ENCODE results near the gene HAND2.

Gene HAND2

GRCh38 chr4:173519111-173520101 lies 10.6 kb downstream of the HAND2 start:
- DNase-seq: peak; percentile 36

- DNase-seq: peak; percentile 38
These were observed 11.5 kb downstream of the HAND2 start for GRCh38 chr4:173518425-173519102.

GRCh38 chr4:173517781-173518424 lies 12.1 kb downstream of the HAND2 start:
- peak; percentile 25 for DNase-seq

GRCh38 chr4:173516621-173517524 lies 13.2 kb downstream of the HAND2 start:
- DNase-seq: no peak

- DNase-seq: no peak
These were observed 14.6 kb downstream of the HAND2 start for GRCh38 chr4:173515458-173515857.

- no peak for DNase-seq
These were observed 15.3 kb downstream of the HAND2 start for GRCh38 chr4:173514641-173515217.

GRCh38 chr4:173513651-173514050 lies 16.4 kb downstream of the HAND2 start:
- DNase-seq: no peak

- DNase-seq: no peak
These were observed 18.2 kb downstream of the HAND2 start for GRCh38 chr4:173511787-173512361.

GRCh38 chr4:173509036-173510001 lies 20.7 kb downstream of the HAND2 start:
- DNase-seq: peak; percentile 68

- DNase-seq: no peak
These were observed 21.5 kb downstream of the HAND2 start for GRCh38 chr4:173508386-173509035.

- no peak for DNase-seq
These were observed 22.3 kb downstream of the HAND2 start for GRCh38 chr4:173507471-173508385.

- no peak for DNase-seq
These were observed 23.3 kb downstream of the HAND2 start for GRCh38 chr4:173506597-173507211.

GRCh38 chr4:173505924-173506518 lies 24.0 kb downstream of the HAND2 start:
- peak; percentile 63 for DNase-seq

- DNase-seq: no peak
These were observed 25.9 kb downstream of the HAND2 start for GRCh38 chr4:173504181-173504503.

GRCh38 chr4:173503330-173504180 lies 26.5 kb downstream of the HAND2 start:
- no peak for DNase-seq

- DNase-seq: no peak
These were observed 27.7 kb downstream of the HAND2 start for GRCh38 chr4:173502282-173502681.

GRCh38 chr4:173501592-173502150 lies 28.4 kb downstream of the HAND2 start:
- no peak for DNase-seq
